OCI-LY1 (cell line): ENCODE data around the gene TAF3.

Source experiments
- EZH2 ChIP-seq: fragments of 200-600 bp; sonication (generic), shearing (Covaris generic); IDR thresholded peaks from 2 replicates; pipeline ENCODE4 v1.8.0; 2017; ENCODE audit warnings: borderline replicate concordance, mixed run types, mild to moderate bottlenecking, antibody characterized with exemption, low read length, moderate library complexity, mixed read lengths
- TF ChIP-seq, protein P1 (sequence below): fragments of 200-600 bp; sonication (generic), shearing (Covaris generic); IDR thresholded peaks from 2 replicates; pipeline ENCODE4 v1.5.1; 2017; ENCODE audit warnings: mild to moderate bottlenecking, antibody characterized with exemption, low read length, moderate library complexity, mixed read lengths

DNA sequence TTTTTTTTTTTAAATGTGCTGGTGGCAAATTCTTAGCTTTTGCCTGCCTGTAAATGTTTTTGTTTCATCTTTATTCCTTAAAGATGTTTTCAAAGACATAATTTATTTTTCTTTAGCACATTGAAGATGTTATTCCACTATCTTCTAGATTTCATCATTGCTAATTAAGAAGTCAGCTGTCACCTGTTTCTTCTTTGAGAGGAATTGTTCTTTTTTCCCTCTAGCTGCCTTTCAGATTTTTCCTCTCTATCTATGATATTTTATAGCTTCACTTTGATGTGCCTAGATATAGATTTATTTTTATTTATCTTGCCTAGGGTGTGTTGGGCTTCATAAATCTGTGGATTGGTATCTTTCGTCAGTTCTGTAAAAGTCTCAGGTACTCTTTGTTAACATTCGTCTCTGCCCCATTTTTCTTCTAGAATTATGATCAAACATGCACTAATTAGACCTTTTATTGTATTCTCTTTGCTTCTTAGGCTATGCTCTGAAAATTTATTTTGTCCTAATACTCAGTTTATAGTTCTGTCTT is 186.2 kb downstream of the TAF3 start:
- TF ChIP-seq, protein P1, sequence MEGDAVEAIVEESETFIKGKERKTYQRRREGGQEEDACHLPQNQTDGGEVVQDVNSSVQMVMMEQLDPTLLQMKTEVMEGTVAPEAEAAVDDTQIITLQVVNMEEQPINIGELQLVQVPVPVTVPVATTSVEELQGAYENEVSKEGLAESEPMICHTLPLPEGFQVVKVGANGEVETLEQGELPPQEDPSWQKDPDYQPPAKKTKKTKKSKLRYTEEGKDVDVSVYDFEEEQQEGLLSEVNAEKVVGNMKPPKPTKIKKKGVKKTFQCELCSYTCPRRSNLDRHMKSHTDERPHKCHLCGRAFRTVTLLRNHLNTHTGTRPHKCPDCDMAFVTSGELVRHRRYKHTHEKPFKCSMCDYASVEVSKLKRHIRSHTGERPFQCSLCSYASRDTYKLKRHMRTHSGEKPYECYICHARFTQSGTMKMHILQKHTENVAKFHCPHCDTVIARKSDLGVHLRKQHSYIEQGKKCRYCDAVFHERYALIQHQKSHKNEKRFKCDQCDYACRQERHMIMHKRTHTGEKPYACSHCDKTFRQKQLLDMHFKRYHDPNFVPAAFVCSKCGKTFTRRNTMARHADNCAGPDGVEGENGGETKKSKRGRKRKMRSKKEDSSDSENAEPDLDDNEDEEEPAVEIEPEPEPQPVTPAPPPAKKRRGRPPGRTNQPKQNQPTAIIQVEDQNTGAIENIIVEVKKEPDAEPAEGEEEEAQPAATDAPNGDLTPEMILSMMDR = no peak
- TF ChIP-seq EZH2 = no peak
